GM21360 (cell line): ENCODE data around the gene DGKQ.

ENCODE experiments used
- ATAC-seq: cut with Tn5 transposase; IDR thresholded peaks from one replicate; pipeline ENCODE4 v1.9.1; 2021; ENCODE audit warnings: mild to moderate bottlenecking, moderate library complexity; ENCODE audit not compliant: unreplicated experiment

The DGKQ gene

GRCh38 chr4:996030-996996 lies 22.9 kb upstream of the DGKQ start:
- no peak for ATAC-seq

GRCh38 chr4:995311-996026 lies 22.1 kb upstream of the DGKQ start:
- no peak for ATAC-seq

GRCh38 chr4:993111-994029 lies 20.0 kb upstream of the DGKQ start, which contains the start of gene SLC26A1:
SLC26A1 (minus strand) TSS chr4:993404; CDS start chr4:991703, 1,701 bp downstream.
- ATAC-seq = no peak

GRCh38 chr4:992297-993110 lies 19.1 kb upstream of the DGKQ start:
- no peak for ATAC-seq

- no peak for ATAC-seq
Measured at GRCh38 chr4:991451-992296, 18.3 kb upstream of the DGKQ start.

GRCh38 chr4:990746-991367 lies 17.5 kb upstream of the DGKQ start:
- ATAC-seq = no peak

GRCh38 chr4:989722-990471 lies 16.5 kb upstream of the DGKQ start:
- ATAC-seq = no peak

- no peak for ATAC-seq
Measured at GRCh38 chr4:988726-989721, 15.7 kb upstream of the DGKQ start.

- ATAC-seq = no peak
Measured at GRCh38 chr4:987624-988513, 14.5 kb upstream of the DGKQ start.

- peak; percentile 55 for ATAC-seq
Measured at GRCh38 chr4:986879-987623, 13.7 kb upstream of the DGKQ start, which contains the start of gene IDUA. IDUA (plus strand) TSS chr4:987044; CDS start chr4:987085, 41 bp downstream.

- no peak for ATAC-seq
Measured at GRCh38 chr4:986428-986878, 13.1 kb upstream of the DGKQ start.

- no peak for ATAC-seq
Measured at GRCh38 chr4:985123-985830, 11.9 kb upstream of the DGKQ start.

- ATAC-seq = no peak
Measured at GRCh38 chr4:984336-985054, 11.1 kb upstream of the DGKQ start.

GRCh38 chr4:982814-983213 lies 9.4 kb upstream of the DGKQ start:
- ATAC-seq = no peak
